Activated CD8-positive, alpha-beta memory T cell treated with anti-CD3 and anti-CD28 coated beads for 36 hours (primary cell): ENCODE measurements around the gene PALLD. TPM values are rescaled to one million over a fixed set of nuclear protein-coding genes. Genes with fewer than 3 reads are reported as not detected.

Experiments used
- CTCF ChIA-PET: fragments of 350-600 bp; sonication (Branson Sonifier 250); formaldehyde crosslinking; loops from one replicate; lab custom pipeline; 2021; ENCODE audit warnings: antibody characterized with exemption; lab: Charles Lee
- POLR2A ChIA-PET: fragments of 350-600 bp; sonication (Branson Sonifier 250); formaldehyde crosslinking; loops from one replicate; lab custom pipeline; 2021; ENCODE audit warnings: antibody characterized with exemption; lab: Charles Lee
- total RNA-seq, 2 experiments: library from RNA; stranded (reverse); gene quantifications; one replicate each; pipeline ENCODE4 v1.2.3, GENCODE V29; 2021

Gene PALLD
- total RNA-seq, 2 experiments from 2014 or later = 0.69 to 0.84 TPM

DNA sequence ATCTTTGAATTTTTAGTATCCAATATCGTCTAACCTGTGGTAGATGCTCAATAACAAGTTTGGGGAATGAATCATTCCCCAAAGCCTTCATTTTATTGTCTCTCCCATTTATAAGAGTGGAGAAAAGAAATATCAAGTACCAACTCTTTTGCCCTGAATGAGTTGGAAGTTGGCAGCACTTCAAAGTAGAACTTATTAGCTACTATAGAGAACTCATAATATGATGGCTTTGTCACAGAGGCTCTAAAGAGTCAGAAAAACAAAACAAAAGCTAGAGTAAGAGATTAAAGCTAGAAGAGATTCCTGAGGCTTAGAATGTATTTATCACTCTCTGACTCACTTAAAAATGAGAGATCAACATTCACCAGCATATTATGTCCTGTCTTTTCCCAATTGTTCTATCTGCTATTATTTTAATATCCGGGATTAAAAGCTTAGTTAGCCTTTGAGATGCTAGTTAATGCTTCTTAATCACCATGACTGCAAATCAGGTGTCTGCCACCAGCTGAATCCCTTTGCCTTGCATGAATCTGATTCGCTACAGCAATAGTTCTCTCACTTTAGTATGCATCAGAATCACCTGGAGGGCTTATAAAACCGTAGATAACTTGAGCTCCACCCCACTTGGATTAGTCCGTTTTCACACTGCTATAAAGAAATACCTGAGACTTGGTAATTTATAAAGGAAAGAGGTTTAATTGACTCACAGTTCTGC lies 77.9 kb downstream of the PALLD start:
- ChIA-PET CTCF (no interaction called here), POLR2A (no interaction called here)

DNA sequence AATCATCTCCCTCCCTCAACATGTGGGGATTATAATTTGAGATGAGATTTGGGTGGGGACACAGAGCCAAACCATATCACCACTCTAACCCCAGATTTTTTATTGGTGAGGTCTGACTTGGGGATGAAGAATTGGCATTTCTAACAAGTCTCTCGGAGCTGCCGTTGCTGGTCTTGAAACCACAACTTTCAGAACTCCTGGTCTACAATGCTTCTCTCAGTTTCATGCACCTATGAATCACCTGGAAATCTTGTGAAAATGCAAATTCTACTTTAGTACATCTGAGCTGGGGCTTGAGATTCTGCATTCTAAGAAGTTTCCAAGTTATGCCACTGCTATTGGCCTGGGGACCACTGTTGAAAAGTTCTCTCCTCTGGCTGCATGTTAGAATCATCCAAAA lies 78.6 kb downstream of the PALLD start:
- CTCF ChIA-PET = no interaction called here
- POLR2A ChIA-PET = no interaction called here

DNA sequence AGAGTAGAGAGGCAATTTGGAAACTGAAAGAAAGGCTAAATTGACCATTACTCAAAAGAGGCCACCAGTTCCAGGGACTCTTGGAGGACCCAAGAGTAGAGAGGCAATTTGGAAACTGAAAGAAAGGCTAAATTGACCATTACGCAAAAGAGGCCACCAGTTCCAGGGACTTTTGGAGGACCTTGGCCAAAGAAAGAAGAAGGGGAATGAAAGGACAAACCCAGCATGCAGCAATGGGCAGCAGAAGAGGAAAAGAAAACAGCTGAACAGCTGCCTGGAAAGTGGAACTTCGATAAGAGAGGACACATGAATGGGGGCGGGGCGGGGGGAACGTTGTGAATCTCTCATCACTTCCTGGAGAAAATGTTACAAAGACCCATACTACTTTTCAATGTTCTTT lies 80.8 kb downstream of the PALLD start:
- ChIA-PET CTCF (no interaction called here), POLR2A (no interaction called here)

DNA sequence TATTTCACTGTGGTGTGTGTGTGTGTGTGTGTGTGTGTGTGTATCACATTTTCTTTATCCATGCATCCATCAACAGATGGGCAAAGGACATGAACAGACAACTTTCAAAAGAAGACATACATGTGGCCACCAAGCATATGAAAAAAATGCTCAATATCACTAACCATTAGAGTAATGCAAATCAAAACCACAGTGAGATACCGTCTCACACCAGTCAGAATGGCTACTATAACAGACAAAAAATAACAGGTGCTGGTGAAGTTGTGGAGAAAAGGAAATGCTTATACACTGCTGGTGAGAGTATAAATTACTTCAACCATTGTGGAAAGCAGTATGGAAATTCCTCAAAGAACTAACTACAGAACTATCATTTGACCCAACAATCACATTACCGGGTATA lies 83.4 kb downstream of the PALLD start:
- POLR2A ChIA-PET = interaction anchor here (0.7 kb wide), 1 partner anchor 488 kb away, joined by 3 read pairs; no protein-coding TSS in a partner anchor
- CTCF ChIA-PET = no interaction called here

DNA sequence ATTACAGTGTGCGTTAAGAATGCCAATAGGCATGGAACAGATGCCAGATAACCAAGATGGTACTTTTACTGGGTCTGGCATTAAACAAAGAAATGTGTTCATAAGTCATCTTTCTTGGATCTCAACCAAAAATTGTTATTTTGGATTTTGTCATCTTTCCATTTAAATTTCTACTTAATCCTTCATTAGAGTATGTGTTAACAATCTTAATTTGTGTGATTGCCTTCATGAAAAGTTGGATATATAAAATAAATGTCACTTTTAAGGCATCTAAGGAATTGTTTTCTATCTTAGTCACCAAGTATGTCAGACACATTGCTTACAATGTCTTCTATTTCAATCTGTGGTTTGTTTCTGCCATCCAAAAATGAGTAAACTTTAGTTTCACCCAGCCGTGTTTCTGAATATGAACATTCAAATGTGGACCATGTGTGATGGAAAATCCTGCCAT lies 87.5 kb downstream of the PALLD start:
- ChIA-PET POLR2A (no interaction called here), CTCF (no interaction called here)

DNA sequence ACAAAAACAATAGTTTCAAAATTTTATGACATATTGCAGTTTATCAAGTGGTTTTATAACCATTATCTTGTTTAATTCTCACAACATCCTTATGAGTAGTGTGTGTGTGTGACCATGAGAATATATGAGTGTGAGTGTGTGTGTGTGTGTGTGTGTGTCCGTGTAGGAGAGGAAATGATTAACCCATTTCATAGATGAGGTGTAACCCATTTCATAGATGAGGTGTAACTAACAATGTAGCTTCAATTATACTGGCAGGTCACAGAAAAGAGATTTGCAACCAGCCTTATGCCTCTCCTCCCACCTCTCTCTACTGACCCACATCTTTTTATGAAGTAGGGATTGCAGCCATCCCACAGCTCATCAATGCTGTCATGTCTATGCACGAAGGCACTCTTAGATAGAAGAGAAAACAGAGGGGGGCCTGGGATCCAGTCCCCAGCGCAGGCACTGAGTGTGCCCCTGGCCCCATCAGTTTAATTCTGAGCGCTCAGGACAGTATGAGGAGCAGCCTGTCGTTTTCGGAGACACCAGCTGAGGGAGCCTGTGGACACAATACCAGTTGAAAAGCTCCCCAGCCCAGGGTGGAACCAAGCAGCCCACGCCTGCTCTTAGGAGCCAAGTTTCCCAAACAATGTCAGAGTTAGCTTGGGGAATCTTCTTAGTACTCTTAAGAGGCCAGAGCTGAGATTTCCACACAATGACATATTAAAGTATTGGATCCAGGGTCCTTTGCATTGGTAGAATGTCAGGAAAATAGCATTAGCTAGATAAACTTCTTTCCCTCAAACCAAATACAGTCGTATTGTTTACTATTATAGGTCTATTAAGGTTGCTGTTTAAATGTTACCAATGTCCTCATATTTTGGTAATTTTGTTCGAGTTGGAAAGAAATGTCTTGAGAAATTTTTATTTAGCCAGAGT lies 88.6 kb downstream of the PALLD start:
- ChIA-PET CTCF (interaction anchor here (0.6 kb wide), 1 partner anchor 11 kb away, joined by 3 read pairs; no protein-coding TSS in a partner anchor), POLR2A (no interaction called here)

DNA sequence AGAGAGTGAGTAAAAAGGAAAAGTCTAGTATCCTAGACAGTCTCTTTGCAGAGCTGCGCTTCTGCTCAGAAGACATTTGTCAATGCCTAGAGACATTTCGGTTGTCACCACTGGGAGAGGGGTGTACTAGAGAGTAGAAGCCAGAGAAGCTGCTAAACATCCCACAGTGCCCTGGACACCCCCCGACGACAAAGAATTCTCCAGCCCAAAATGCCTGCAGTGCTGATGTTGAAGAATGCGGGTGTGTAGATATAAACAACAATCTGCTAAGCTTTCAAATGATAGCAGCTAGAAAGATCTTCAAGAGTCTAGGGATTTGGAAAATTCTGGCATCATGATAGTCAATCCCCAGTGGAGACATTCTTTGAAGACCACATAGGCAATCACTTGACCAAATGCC lies 90.1 kb downstream of the PALLD start:
- CTCF ChIA-PET = no interaction called here
- POLR2A ChIA-PET = no interaction called here

DNA sequence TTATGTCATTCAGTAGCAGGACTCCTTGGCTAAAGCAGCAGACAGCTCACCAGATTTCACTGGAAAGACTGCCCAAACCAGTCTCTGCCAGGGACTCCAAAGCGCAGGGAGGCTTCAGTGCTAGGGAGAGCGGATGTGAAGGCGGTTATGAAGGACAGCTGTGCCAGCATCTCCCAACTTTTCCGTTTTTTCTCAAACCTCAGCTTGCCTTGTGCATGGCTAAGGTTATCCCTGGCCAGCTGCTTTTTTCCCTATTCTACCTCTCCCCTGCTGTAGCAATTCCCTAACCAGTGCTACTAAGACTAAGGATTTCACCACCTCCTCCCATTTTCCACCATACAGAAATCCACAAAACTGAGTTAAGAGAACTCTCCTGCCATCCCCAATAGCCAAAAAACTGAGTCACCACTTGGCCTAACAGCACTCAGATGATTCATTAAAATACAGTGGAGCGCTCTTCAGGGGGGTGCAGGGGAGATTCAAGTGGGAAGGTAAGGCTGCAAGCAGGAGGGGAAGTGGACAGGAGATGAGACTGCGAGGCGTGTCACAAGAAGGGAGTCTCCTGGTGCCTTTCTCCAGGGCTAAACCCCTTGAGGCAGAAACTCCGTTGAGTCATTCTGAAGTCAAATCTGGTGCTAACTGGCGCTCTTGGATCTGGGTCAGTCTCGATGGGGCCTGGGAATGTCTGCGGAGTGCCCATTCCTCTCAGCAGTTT lies 90.7 kb downstream of the PALLD start:
- POLR2A ChIA-PET = no interaction called here
- CTCF ChIA-PET = no interaction called here

DNA sequence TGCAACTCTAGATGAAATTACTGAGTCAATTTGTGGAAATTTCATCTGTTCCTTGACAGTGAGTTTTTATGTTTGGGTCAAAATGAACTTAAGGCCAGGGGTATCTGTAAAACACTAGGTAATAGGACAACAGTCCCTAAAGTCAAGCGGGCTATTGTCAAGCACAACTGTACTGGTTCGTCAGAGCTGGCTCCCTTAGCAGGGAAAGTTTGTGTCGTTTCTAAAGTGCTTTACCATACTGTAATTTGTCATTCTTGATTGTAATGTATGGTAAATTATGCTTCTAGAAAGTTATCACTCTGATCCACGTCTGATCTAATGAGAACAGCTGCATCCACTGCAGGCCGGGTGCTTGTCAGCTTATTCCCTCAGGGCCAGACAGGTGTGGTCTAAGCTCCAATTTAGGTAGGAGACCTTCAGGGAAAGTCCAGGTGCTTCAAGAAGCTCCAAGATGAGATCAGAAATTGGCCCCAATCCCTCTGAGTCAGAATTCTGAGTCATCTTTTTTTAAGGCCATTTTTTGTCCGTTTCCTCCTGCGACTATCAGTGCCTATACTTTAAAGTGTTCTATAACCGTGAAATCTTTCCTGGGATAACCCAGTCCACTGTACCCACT lies 92.2 kb downstream of the PALLD start:
- ChIA-PET POLR2A (no interaction called here), CTCF (no interaction called here)

DNA sequence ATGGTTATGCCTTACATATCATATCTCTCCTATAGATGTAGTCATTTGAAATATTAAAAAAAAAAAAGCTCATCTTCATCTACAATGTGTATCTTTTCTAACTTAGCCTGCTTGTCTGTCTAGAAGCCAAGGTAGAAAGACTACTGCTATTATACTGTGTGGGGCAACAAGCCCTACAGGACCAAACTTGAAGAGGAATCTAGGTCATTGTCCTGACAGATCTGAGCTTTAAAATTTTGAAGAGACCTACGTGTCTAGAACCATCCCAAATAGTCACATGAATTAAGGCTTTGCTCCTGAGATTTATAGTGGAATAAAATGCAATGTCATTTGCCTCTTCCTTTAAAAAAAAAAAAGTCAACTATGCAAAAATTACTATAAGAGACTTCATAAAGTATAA lies 95.8 kb downstream of the PALLD start:
- POLR2A ChIA-PET = no interaction called here
- CTCF ChIA-PET = no interaction called here

DNA sequence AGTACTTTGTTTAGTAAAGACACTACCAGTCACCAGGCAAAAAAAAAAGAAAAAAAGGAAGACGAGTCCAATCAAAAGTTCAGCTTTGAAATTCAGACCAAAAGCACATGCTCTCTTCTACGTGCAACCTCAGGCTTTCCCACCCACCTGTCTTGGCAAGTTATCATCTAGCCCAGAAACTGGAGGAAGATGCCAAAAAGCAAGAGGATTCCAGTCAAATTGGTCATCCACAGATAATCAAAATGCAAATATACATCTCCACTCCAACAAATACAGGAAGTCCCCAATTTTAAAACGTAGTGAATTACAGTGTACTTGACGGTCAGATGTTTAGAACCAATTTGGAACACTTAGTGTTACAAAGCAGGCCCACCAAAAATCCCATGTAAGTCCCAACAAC lies 96.5 kb downstream of the PALLD start:
- CTCF ChIA-PET = no interaction called here
- POLR2A ChIA-PET = no interaction called here

DNA sequence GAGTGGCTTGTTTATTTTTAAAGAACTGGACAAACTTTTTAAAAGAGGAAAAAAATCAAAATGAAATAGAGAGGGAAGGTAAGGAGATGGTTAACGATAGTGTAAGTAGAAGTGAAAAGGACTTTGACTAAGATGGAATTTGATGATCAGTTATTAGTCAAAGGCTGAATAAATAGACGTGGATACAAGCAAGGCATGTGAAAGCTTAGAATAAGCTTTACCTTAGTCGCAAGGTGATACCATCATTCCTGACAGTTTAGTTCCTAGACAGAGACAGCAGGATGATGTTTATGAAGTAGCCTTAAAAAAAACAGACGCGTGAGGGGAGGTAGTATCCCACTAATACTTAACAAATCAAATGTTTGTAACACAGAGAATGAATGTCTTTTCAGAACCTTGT lies 97.3 kb downstream of the PALLD start:
- POLR2A ChIA-PET = no interaction called here
- CTCF ChIA-PET = no interaction called here

DNA sequence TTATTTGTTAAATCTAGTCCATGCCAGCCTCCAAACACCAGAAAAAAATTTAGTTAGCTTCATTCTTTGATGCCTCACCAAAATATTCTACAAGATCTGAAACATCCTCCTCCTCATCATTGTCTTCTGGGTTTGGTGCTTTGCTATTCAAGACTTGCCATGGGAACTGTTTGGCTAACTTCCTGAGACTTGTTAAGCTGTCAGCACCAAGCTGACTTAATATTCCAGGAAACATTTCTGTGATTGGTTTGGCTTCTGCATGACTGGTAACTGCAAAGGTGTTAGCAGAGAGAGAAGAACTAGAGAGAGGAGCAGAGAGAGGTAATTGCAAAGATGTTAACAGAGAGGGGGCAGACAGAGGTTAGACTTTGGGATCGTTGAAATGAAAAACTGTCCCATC lies 101.3 kb downstream of the PALLD start:
- POLR2A ChIA-PET = no interaction called here
- CTCF ChIA-PET = no interaction called here

DNA sequence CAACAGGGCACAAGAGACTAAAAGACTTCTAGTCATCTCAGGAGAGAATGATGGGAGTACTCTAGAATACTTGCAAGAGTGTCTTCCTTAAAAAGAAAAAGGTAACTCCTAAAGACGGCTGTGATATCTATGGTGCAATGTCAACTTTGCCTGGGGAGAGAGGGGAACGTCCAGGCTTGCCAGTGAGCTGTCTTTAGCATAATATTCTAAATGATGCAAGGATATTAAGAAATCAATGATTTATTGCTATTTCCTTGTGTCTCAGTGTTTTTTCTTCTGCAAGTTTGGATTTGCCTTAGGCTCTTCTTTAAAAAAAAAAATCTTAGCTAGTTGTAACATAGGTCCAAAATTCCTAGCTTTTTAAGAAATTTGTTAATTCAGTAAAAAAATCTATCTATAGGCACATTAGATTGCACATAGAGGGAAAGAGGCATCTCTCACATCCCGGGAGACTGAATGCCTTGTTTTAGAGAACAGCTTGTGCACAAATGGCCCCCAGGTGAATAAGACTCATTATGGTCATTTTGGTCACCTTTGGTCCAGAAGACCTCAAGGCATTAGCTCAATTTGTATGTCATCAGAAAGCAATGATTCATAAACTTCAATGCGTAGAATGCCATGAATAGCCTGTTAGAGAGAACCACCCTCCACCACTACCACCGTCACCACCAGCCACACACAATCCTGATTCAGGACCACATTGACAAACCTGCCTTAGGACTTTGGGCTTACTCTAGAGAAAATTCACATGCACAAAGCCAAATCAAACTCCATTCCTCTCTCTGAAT lies 104.1 kb downstream of the PALLD start:
- CTCF ChIA-PET = no interaction called here

DNA sequence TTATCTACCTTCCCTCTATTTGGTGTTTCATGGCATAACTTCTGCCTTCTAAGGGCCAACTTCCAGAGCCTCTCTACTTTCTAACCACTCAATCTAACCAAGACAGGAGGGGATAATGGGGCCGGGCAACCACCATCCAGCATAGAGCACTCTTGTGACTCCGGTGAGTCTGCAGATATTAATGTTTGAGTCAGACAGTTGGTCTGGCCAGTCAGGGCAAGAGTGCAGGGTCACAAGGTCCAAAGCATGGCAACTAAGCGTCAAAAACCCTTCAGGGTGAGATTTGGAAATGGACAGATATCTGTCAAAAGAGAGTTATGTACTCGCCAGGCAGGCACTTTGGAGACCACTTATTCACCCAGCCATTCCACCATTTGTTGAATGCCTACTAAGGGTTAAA lies 105.0 kb downstream of the PALLD start:
- CTCF ChIA-PET = no interaction called here
- POLR2A ChIA-PET = no interaction called here

More for the DNA sequence above, 104.1 kb downstream of the PALLD start:
- POLR2A ChIA-PET = no interaction called here

DNA sequence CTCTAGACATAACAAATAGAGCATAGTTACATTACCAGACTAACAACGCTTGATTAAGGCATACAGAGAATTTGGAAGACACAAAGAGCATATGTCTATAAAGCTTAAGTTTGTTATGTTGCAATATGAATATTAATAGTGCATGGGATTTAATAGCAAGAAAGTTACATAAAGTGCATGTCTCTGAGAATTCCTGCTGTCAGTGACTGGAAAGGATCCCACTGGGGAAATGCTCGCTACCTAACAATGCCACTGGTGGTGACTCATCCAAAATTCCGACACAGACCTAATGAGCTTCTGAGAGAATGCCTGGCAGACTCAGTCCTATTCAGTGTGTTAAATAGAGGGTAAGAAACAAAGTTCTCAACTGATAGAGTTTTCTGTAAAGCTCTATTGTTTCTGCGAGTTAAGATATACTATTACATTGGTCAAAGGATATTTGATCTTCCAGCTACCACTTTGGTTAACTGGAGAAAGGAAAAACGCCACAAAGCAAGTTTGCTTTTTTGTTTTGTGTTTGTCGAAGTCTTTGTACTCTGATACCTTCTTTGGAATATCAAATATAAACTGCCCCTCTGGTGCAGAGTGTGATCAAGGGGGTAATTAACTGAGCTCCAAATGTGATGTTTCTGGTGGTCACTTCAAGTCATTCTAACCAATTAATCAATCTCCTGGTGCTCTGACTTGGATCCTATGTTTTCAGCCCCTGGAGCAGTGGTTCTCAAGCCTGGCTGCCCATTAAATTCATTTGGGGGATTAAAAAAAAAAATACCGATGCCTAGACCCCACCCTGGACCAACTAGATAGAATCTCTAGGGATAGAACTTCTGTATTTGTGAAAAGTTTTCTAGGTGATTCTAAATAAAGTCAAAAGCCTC lies 107.9 kb downstream of the PALLD start:
- ChIA-PET CTCF (no interaction called here), POLR2A (no interaction called here)

DNA sequence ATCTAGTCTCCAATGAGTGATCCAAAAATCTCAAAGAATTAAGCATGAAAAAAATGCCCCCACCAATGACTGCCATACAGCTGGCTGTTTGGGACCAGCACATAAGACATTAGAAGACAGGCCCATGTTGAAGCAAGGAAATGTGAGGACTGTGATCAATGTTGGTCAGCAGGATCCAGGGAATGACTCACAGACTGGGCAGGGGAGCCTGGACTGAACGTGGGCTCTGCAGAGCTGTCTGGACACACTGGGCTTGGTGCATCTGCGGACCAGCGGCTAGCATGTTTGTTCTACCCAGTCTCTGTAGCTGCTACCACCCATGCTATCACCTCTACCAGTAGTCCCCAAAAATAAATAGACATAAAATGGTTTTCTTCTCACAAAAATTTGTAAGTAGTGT lies 108.6 kb downstream of the PALLD start:
- CTCF ChIA-PET = no interaction called here
- POLR2A ChIA-PET = no interaction called here

DNA sequence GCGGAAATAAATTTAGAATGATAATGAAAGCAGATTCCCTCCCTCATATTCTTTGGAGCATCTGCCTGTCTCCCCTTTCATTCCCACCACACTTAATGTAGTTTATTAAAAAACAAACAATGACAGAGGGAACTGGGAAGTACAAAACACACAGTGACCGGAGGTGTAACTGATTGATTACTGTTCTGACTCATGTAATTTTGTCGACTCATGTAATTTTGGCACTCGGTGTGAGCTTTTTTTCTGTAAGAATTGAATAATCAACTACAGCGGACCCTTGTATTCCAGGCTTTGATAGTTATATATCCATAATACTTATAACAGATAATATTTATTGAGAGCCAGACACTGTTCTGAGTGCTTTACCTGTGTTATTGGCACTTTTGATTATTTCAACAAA lies 110.4 kb downstream of the PALLD start:
- CTCF ChIA-PET = no interaction called here
- POLR2A ChIA-PET = no interaction called here
